ENCODE results near the gene ERC1. TPM values are rescaled to one million over a fixed set of nuclear protein-coding genes. Genes with fewer than 3 reads are reported as not detected.

The ERC1 gene
- total and polyA plus RNA-seq, 12 donors = 6.5 to 67.5 (median 47.5) TPM

GRCh38 chr12:1319212-1319611 is 328.2 kb downstream of the ERC1 start:
- intact Hi-C loops (cut with DNase I) = no loop called here
- no peak for TF ChIP-seq CTCF (IDR thresholded peaks at IDR 0.05)
- Histone ChIP-seq H3K36me3 (peaks cover 0 to 21% (median 0%) of the 10 kb centered on the region in 9 donors), H3K9me3 (peaks cover 0 to 17% (median 9%) of the 10 kb centered on the region in 11 donors), H3K27me3 (no peaks in the 10 kb centered on the region), H3K4me1 (peaks cover 0 to 43% (median 9%) of the 10 kb centered on the region in 9 donors), H3K27ac (peak overlapping the region in 4 of 10 donors; percentile 26 to 48 (median 39)), H3K4me3 (no peak overlapping the region)
- 74 to 82% methylated on average over 2 of the region's 2 CpGs for WGBS, 2 donors
- DNase-seq (no peak), ATAC-seq (no peak)

GRCh38 chr12:1320021-1320420 is 329.0 kb downstream of the ERC1 start:
- WGBS, 2 donors = 97 to 100% methylated on average over 1 of the region's 1 CpG
- Histone ChIP-seq H3K4me1 (peaks cover 0 to 49% (median 11%) of the 10 kb centered on the region in 9 donors), H3K9me3 (peaks cover 0 to 9% (median 1%) of the 10 kb centered on the region in 11 donors), H3K36me3 (peaks cover 0 to 12% (median 0%) of the 10 kb centered on the region in 9 donors), H3K4me3 (no peak overlapping the region), H3K27me3 (no peaks in the 10 kb centered on the region), H3K27ac (no peak overlapping the region)
- ATAC-seq (no peak), DNase-seq (no peak)
- no peak for TF ChIP-seq CTCF (IDR thresholded peaks at IDR 0.05)
- intact Hi-C loops (cut with DNase I) = no loop called here

DNA sequence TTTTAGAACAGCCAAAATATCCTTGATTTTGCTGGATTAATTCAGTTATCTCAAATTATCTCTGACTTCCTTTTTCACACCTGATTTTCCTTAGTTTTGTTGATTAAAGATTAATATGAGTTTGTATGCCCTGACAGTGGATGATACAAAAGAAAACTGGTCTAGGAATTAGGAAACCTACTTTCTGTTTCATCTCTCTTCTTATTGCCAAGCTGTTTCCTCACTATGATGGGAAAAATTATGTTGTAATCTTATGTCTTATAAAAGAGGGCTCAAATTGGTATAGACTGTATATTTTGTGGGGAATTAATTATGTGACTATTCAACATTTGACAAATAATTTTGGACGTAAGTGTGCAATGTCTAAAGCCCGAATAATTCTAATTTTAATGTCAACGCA is 331.8 kb downstream of the ERC1 start:
- intact Hi-C loops (cut with DNase I) = no loop called here
- no peaks in the 10 kb centered on the region for H3K27me3 ChIP-seq
- peak overlapping the region in 1 of 10 donors; percentile 62 for H3K27ac ChIP-seq
- 94 to 97% methylated on average over 3 of the region's 3 CpGs for WGBS, 2 donors
- H3K9me3 ChIP-seq = no peaks in the 10 kb centered on the region
- H3K4me3 ChIP-seq = no peak overlapping the region
- peaks cover 0 to 59% (median 15%) of the 10 kb centered on the region in 9 donors for H3K4me1 ChIP-seq
- no peaks in the 10 kb centered on the region for H3K36me3 ChIP-seq
- no peak for TF ChIP-seq CTCF (IDR thresholded peaks at IDR 0.05)
- DNase-seq = no peak
- no peak for ATAC-seq

DNA sequence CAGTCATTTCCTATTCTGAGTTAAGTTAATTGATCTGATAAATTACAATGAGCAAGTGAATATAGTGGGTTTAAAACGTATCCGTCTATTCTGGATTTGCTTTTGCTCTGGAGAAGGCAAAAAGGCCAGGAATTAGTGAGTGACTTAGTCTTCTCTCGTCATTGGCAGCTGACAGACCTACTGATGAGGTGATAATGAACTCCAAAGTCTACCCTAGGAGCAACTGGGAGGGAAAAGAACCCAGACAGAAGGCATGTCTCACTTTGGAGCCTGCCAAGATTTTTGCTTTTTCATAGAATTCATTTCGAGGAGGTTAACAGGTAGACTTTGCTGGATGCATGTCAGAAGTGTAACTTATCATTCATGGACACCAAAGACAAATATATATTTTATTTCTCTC is 333.1 kb downstream of the ERC1 start:
- H3K27me3 ChIP-seq = no peaks in the 10 kb centered on the region
- DNase-seq (no peak), ATAC-seq (no peak)
- no peak for TF ChIP-seq CTCF (IDR thresholded peaks at IDR 0.05)
- H3K4me1 ChIP-seq = peaks cover 0 to 48% (median 5%) of the 10 kb centered on the region in 9 donors
- H3K36me3 ChIP-seq = no peaks in the 10 kb centered on the region
- no peak overlapping the region for H3K4me3 ChIP-seq
- WGBS, 2 donors = 80 to 91% methylated on average over 4 of the region's 4 CpGs
- intact Hi-C loops (cut with DNase I) = no loop called here
- no peaks in the 10 kb centered on the region for H3K9me3 ChIP-seq
- H3K27ac ChIP-seq = no peak overlapping the region

Data from heart right ventricle (tissue), 16 donors.